Progenitor cell of endocrine pancreas (in vitro differentiated cells): ENCODE results near the gene IGSF22. TPM values are rescaled to one million over a fixed set of nuclear protein-coding genes. Genes with fewer than 3 reads are reported as not detected.

Source experiments
- total RNA-seq: library from RNA; stranded (reverse); gene quantifications from 2 replicates; pipeline ENCODE4 v1.2.1, GENCODE V29; 2021

Gene IGSF22
- total RNA-seq, 1 donor from 2014 or later: 1.3 TPM

Other genes starting within 250 kb of the IGSF22 start
- gene TSG101, start 199.2 kb downstream of the IGSF22 start, total RNA-seq: 58.5 and 64.5 TPM in 2 replicates
- 13.9 and 14.5 TPM in 2 replicates for gene UEVLD, start 137.5 kb downstream of the IGSF22 start, total RNA-seq
- 7.1 and 8.4 TPM in 2 replicates for gene MISFA, start 126.4 kb downstream of the IGSF22 start, total RNA-seq
- gene SPTY2D1, start 91.8 kb downstream of the IGSF22 start, total RNA-seq: 19.2 and 21.6 TPM in 2 replicates
- gene TMEM86A, start 27.4 kb downstream of the IGSF22 start, total RNA-seq: 6.1 and 7.9 TPM in 2 replicates
- 11.3 and 12.6 TPM in 2 replicates for gene PTPN5, start 65.6 kb upstream of the IGSF22 start, total RNA-seq
- not detected in 2 replicates for gene MRGPRX1, start 213.2 kb upstream of the IGSF22 start, total RNA-seq